Activated CD8-positive, alpha-beta memory T cell treated with anti-CD3 and anti-CD28 coated beads for 36 hours (primary cell): ENCODE data around the gene AP2S1. TPM values are rescaled to one million over a fixed set of nuclear protein-coding genes. Genes with fewer than 3 reads are reported as not detected.
"Not testable (repeated sequence)": the region's sequence is repeated elsewhere in the genome, so short reads cannot be mapped to it uniquely, and the experiment has no call there.

Experiments used
- CTCF ChIA-PET: fragments of 350-600 bp; sonication (Branson Sonifier 250); formaldehyde crosslinking; loops from one replicate; lab custom pipeline; 2021; ENCODE audit warnings: antibody characterized with exemption; lab: Charles Lee
- POLR2A ChIA-PET: fragments of 350-600 bp; sonication (Branson Sonifier 250); formaldehyde crosslinking; loops from one replicate; lab custom pipeline; 2021; ENCODE audit warnings: antibody characterized with exemption; lab: Charles Lee
- total RNA-seq, 2 experiments: library from RNA; stranded (reverse); gene quantifications; one replicate each; pipeline ENCODE4 v1.2.3, GENCODE V29; 2021

The AP2S1 gene
- total RNA-seq, result 100 to 1,000 TPM; 117 TPM

GRCh38 chr19:46850228-46851203, at the start of gene AP2S1:
Gene AP2S1, minus strand, starts transcription at chr19:46850846. Its CDS starts 80 bp downstream, at chr19:46850766.
- POLR2A ChIA-PET, result interaction anchor here (1.5 kb wide), 1 partner anchor 62 kb away, joined by 3 read pairs; the partner anchor contains the start of gene SLC1A5
- CTCF ChIA-PET, result interaction anchor here (0.5 to 1.0 kb wide), 4 partner anchors 24 to 180 kb away, joined by 3 to 4 read pairs (median 4); no protein-coding TSS in a partner anchor

- POLR2A ChIA-PET, result no interaction called here
- CTCF ChIA-PET, result interaction anchor here (1.2 kb wide), 1 partner anchor 90 kb away, joined by 3 read pairs; no protein-coding TSS in a partner anchor
Measured at GRCh38 chr19:46900341-46900740, 49.7 kb upstream of the AP2S1 start.

- ChIA-PET CTCF (interaction anchor here (1.4 kb wide), 1 partner anchor 73 kb away, joined by 3 read pairs; no protein-coding TSS in a partner anchor), POLR2A (interaction anchor here (0.6 kb wide), 1 partner anchor 73 kb away, joined by 3 read pairs; no protein-coding TSS in a partner anchor)
Measured at GRCh38 chr19:46898731-46899130, 48.1 kb upstream of the AP2S1 start.

- ChIA-PET CTCF (interaction anchor here (1.0 to 1.3 kb wide), 3 partner anchors 12 to 235 kb away, joined by 4 to 6 read pairs (median 4); no protein-coding TSS in a partner anchor), POLR2A (interaction anchor here (0.6 kb wide), 1 partner anchor 1704 kb away, joined by 5 read pairs; no protein-coding TSS in a partner anchor)
Measured at GRCh38 chr19:46896076-46896794, 45.6 kb upstream of the AP2S1 start.

- ChIA-PET POLR2A (no interaction called here), CTCF (interaction anchor here (0.6 kb wide), 1 partner anchor 239 kb away, joined by 3 read pairs; no protein-coding TSS in a partner anchor)
Measured at GRCh38 chr19:46892252-46893179, 41.9 kb upstream of the AP2S1 start.

GRCh38 chr19:46890423-46891170, 40.0 kb upstream of the AP2S1 start:
- POLR2A ChIA-PET, result no interaction called here
- CTCF ChIA-PET, result interaction anchor here (0.9 to 1.6 kb wide), 3 partner anchors 17 to 96 kb away, joined by 3 to 5 read pairs (median 3); no protein-coding TSS in a partner anchor

GRCh38 chr19:46887240-46887782, 36.7 kb upstream of the AP2S1 start:
- ChIA-PET POLR2A (no interaction called here), CTCF (interaction anchor here (0.7 kb wide), 1 partner anchor 60 kb away, joined by 3 read pairs; no protein-coding TSS in a partner anchor)

GRCh38 chr19:46886546-46887239, 36.0 kb upstream of the AP2S1 start:
- CTCF ChIA-PET, result no interaction called here
- POLR2A ChIA-PET, result no interaction called here

GRCh38 chr19:46885411-46885810, 34.8 kb upstream of the AP2S1 start:
- POLR2A ChIA-PET, result no interaction called here
- CTCF ChIA-PET, result no interaction called here

- CTCF ChIA-PET, POLR2A ChIA-PET: not testable (repeated sequence)
Measured at GRCh38 chr19:46882751-46883150, 32.1 kb upstream of the AP2S1 start.

- CTCF ChIA-PET, result interaction anchor here (0.8 kb wide), 1 partner anchor 20 kb away, joined by 3 read pairs; no protein-coding TSS in a partner anchor
Measured at GRCh38 chr19:46882034-46882433, 31.4 kb upstream of the AP2S1 start.

GRCh38 chr19:46881092-46881491, 30.4 kb upstream of the AP2S1 start:
- POLR2A ChIA-PET, result no interaction called here
- CTCF ChIA-PET, result interaction anchor here (0.8 kb wide), 1 partner anchor 19 kb away, joined by 3 read pairs; no protein-coding TSS in a partner anchor

More at GRCh38 chr19:46882034-46882433, 31.4 kb upstream of the AP2S1 start:
- POLR2A ChIA-PET, result no interaction called here

GRCh38 chr19:46880431-46880830, 29.8 kb upstream of the AP2S1 start:
- ChIA-PET CTCF (no interaction called here), POLR2A (no interaction called here)

GRCh38 chr19:46878613-46879375, 28.1 kb upstream of the AP2S1 start:
- ChIA-PET CTCF (no interaction called here), POLR2A (interaction anchor here (0.6 kb wide), 1 partner anchor 938 kb away, joined by 10 read pairs; no protein-coding TSS in a partner anchor)

- CTCF ChIA-PET, result no interaction called here
- POLR2A ChIA-PET, result no interaction called here
Measured at GRCh38 chr19:46875657-46876056, 25.0 kb upstream of the AP2S1 start.

- ChIA-PET POLR2A (interaction anchor here (0.6 kb wide), 1 partner anchor 33 kb away, joined by 7 read pairs; no protein-coding TSS in a partner anchor), CTCF (interaction anchor here (0.7 to 0.8 kb wide), 3 partner anchors 24 to 1194 kb away, joined by 3 to 4 read pairs (median 4); partner anchors contain the start of gene AP2S1)
Measured at GRCh38 chr19:46875234-46875633, 24.6 kb upstream of the AP2S1 start.
